NCI-H1048 (cell line): Measurements from ENCODE around the gene ALX1.

ENCODE experiments used
- DNase-seq: peaks from one replicate; lab custom pipeline; 2025; lab: John Stamatoyannopoulos, UW

The ALX1 gene

DNA sequence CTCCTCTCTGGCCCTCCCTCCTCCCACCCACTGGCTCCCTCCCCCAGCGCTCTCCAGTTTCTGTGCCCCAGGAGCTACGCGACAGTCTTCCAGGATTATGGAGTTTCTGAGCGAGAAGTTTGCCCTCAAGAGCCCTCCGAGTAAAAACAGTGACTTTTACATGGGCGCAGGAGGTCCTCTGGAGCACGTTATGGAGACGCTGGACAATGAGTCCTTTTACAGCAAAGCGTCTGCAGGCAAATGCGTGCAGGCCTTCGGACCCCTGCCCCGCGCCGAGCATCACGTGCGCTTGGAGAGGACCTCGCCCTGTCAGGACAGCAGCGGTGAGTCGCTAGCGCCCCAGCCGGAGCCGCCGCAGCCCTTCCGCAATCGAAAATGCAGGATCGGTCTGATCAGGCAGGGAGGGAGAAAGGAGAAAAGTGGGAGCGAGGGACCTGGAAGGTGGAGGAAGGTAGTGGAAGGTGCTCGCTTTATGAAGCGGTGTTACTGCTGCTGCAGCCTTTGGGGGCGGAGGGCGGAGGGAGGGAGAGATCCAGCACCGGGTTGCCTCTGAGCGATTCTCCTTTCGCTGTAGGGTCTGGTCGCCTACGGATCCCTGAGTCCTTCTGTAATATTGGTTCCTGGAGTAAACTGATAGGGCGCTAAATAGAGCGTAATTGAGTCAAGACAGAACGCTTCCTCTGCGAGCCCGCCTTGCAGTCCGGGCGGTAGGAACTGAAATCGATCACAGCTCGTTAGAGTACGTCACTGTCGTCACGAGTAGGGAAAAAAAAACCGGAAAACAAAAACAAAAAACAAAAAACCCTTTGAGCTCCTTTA lies at the start of gene ALX1:
Gene ALX1 (plus strand): TSS at position 56 of the 819 bp plus-strand sequence. CDS start 42 bp downstream, at position 98.
- no peak for DNase-seq

DNA sequence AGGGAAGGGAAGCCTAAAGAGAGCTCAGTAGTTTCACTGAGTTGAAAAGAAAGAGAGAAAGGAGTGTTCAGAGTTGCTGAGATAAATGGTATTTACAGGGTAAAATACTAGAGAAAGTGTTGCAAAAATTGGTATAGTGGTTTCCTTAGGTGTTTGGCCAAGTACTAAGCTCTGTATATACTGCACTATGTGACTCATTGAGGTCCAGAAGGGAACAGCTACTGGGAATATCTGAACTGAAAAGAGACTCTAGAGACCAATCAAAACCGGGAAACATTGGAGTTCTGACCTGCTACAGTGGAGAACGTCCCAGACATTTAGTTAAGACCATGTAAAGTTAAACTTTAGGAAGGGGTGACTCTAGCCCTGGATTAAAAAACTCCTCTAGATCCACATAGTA lies 42.7 kb upstream of the ALX1 start:
- no peak for DNase-seq

DNA sequence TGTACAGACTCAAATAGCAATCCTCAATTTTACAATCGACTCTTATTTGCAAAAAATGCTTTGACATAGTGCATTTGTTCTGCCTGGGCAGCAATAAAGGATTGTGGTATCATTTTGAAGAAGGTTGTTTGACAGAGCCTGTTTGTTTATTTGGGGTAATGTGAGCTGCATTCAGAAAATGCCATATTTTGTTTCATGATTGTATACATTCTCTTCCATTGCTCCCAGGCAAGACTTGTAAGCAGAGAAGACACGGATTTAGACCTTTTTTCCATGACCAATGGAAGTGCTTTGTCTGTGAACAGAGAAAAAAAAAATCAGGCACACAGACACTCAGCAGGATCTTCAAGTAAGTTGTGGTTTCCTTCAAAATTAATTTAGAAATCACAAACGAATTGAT lies 35.5 kb upstream of the ALX1 start:
- no peak for DNase-seq

GRCh38 chr12:85253853-85254252 lies 26.2 kb upstream of the ALX1 start:
- DNase-seq: no peak

- no peak for DNase-seq
These were observed 22.3 kb upstream of the ALX1 start for GRCh38 chr12:85257671-85258070.

- no peak for DNase-seq
These were observed 19.6 kb upstream of the ALX1 start for GRCh38 chr12:85260447-85260846.

- no peak for DNase-seq
These were observed 19.1 kb upstream of the ALX1 start for GRCh38 chr12:85260896-85261295.

DNA sequence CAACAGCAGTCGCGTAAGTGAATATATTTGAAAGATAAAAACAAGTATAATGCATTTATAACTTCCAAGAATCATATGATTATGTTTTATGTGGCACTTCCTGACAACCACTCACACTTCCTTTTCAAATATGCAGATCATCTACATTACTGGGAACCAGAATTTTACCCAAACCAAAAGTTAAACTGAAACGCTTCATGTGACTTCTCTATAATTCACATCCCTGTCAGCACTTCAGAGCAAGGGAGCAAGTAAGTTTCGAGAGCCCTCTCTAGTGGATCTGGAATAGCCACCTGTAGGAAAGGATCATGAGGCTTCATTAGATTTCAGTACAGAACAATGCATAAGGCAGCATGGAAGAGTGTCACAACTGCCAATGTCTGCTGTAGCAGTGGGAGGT lies 13.7 kb upstream of the ALX1 start:
- no peak for DNase-seq

- DNase-seq: no peak
These were observed 6.4 kb upstream of the ALX1 start for GRCh38 chr12:85273381-85274314.

GRCh38 chr12:85274315-85274651 lies 5.7 kb upstream of the ALX1 start:
- no peak for DNase-seq

- no peak for DNase-seq
These were observed 4.6 kb upstream of the ALX1 start for GRCh38 chr12:85275374-85275773.

DNA sequence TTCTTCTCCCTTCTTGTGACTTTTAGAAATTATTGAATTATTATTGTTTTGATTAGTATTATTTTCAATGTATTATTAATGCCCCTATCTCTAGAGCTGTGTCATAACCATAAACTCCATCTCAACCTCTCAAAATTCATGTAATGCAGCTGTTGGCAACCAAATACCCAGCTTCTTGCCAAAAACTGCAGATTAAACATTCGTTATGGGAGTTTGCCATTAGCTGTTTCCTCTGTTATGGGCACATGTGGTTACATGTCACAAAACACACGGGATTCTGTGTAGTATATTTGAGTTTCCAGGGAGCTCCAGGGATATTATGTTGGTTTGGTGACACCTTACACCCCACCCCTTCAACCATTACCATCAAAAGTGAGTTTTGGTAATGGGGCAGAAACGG lies 2.8 kb upstream of the ALX1 start:
- no peak for DNase-seq

- DNase-seq: no peak
These were observed 2.0 kb upstream of the ALX1 start for GRCh38 chr12:85277900-85278597.

GRCh38 chr12:85278598-85279448 lies 1.2 kb upstream of the ALX1 start:
- no peak for DNase-seq

DNA sequence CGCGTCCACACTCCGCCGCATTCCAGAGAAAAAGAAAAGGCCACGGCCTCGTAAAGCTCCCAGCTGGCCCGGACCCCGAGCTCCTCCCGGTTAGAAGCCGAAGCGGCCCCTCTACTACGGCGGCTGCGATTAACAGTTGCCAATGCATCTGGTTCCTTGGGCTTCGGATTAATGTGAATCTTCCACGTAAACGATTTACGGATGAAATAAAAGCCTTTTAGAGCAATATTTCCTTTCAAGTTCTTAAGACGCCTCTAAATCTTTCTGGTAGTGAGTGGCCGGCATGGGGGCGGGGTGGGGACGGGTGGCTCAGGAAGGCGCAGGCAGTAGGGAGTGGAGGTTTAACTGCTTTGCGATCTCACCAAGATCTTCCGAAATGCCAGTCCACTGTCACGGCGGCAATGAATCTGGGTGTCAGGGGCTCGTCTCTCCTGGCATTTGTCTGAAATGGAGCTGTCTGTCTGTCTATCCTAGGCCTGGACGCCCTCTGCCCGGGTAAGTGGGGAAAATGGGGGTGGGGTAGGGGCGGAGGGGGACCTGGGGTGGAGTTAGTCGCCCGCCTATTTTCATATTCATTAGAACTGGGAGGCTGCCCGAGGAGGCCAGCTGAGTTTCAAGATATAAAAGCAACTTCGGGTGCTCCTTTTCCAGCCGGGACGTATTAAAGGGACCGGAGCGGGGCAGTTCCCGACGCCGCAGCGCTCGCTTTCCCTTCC lies 413 bp upstream of the ALX1 start:
- no peak for DNase-seq

GRCh38 chr12:85280984-85281630 lies 1.1 kb downstream of the ALX1 start:
- no peak for DNase-seq

DNA sequence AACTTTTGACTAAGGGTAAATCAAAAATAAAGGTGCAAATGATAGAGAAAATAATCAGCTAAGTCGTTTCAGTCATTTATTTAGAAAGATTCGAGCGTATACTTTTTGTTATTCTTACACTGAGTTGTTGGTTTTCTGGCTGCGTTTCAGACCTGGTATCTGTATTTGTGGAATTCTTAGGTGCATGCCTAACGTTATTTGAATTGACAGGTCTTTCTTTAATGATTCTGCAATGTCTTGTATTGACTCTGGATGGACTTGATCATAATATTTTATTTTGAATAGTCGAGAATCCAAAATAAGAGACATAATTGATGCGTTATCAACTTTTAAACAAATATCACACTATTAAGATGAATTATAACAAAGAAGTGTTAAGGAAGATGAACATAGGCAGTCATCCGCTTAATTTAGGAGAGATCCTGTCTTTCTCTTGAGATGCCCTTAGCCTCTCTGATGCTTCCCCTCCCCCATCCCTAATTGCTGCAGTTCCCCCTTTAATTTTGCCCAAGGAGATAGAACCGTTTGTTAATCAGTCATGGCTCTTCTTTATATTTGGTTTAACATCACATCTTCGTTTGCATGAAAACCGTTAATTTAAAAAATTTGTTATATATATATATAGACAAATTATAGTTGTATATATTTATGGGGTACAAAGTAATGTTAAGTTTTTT lies 1.8 kb downstream of the ALX1 start:
- DNase-seq: no peak

DNA sequence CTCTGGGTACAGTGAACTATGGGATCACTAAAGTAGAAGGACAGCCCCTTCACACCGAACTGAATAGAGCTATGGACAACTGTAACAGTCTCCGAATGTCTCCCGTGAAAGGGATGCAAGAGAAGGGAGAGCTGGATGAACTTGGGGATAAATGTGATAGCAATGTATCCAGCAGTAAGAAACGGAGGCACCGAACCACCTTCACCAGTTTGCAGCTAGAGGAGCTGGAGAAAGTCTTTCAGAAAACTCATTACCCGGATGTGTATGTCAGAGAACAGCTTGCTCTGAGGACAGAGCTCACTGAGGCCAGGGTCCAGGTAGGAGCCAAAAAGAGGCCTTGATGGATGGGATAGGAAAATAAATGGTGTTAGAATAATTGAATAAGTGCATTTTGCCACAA lies 3.5 kb downstream of the ALX1 start:
- DNase-seq: no peak

DNA sequence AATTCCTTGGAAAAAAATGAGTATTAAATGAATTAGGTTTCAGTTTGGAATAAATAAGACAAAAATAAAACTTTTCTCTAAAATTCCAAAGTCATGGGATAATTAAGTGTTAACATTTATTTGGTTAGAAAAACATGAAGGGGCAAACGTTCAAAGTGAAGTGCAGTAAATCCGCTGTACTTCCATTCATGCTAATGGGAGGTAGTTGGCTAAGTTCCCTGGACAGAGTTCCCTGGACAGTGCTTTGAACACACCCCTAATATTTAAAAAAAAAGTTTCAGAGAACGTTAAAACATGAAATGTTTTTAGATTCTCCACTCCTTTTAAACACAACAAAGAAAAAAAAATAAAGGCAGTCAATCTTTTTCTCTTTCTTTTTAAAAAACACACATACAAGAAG lies 16.3 kb downstream of the ALX1 start:
- DNase-seq: no peak

- DNase-seq: no peak
These were observed 19.0 kb downstream of the ALX1 start for GRCh38 chr12:85299053-85299452.
